SU-DHL-6 (cell line): ENCODE measurements around the gene LYZL1.

ENCODE experiments used
- H2AFZ ChIP-seq: fragments of 200-600 bp; sonication (generic); 2 replicates; pipeline ENCODE4 v1.6.1; 2014; ENCODE audit warnings: low read depth, mild to moderate bottlenecking, moderate library complexity, mixed read lengths, antibody characterized with exemption, low read length; ENCODE audit not compliant: severe bottlenecking
- H3F3A ChIP-seq: fragments of 200-600 bp; shearing (Covaris generic); 2 replicates; pipeline ENCODE4 v1.6.0; 2016; ENCODE audit warnings: antibody characterized with exemption, mild to moderate bottlenecking; ENCODE audit not compliant: insufficient read depth
- H3K27ac ChIP-seq: fragments of 200-600 bp; sonication (generic); 2 replicates; pipeline ENCODE4 v1.5.1; 2016; ENCODE audit warnings: low read depth, mild to moderate bottlenecking, low read length, moderate library complexity, mixed read lengths
- H3K27me3 ChIP-seq: fragments of 200-600 bp; sonication (generic), shearing (Covaris generic); 2 replicates; pipeline ENCODE4 v1.6.0; 2014; ENCODE audit warnings: mild to moderate bottlenecking, low read length
- H3K36me3 ChIP-seq: fragments of 200-600 bp; sonication (generic); 2 replicates; pipeline ENCODE4 v1.6.1; 2014; ENCODE audit warnings: mild to moderate bottlenecking, low read length, mixed read lengths
- H3K4me2 ChIP-seq: fragments of 300-600, 200-600 bp; shearing (Covaris generic), sonication (generic); 2 replicates; pipeline ENCODE4 v1.6.0; 2014; ENCODE audit warnings: low read length, low read depth, mild to moderate bottlenecking; ENCODE audit not compliant: poor library complexity, severe bottlenecking
- H3K4me3 ChIP-seq: fragments of 200-600 bp; sonication (generic); 2 replicates; pipeline ENCODE4 v1.5.1; 2014; ENCODE audit warnings: antibody characterized with exemption, low read length, mild to moderate bottlenecking, mixed read lengths; ENCODE audit not compliant: insufficient read depth, poor library complexity, severe bottlenecking
- H3K79me2 ChIP-seq: fragments of 200-600 bp; sonication (generic); 2 replicates; pipeline ENCODE4 v1.6.1; 2014; ENCODE audit warnings: mild to moderate bottlenecking, low read length, moderate library complexity; ENCODE audit not compliant: insufficient read depth
- H3K9ac ChIP-seq: fragments of 200-600 bp; sonication (generic); 2 replicates; pipeline ENCODE4 v1.7.0; 2014; ENCODE audit warnings: mild to moderate bottlenecking, low read length
- H3K9me2 ChIP-seq: fragments of 200-600 bp; sonication (generic); replicated peaks from 2 replicates; pipeline ENCODE4 v1.6.1; 2014; ENCODE audit warnings: low read length; ENCODE audit not compliant: insufficient read depth
- H3K9me3 ChIP-seq: fragments of 200-600 bp; sonication (generic); 2 replicates; pipeline ENCODE4 v1.6.1; 2014; ENCODE audit warnings: low read length, mixed read lengths; ENCODE audit not compliant: insufficient read depth
- H4K20me1 ChIP-seq: fragments of 200-600 bp; sonication (generic); 2 replicates; pipeline ENCODE4 v1.6.1; 2014; ENCODE audit warnings: low read depth, mild to moderate bottlenecking, antibody characterized with exemption, low read length, moderate library complexity, mixed read lengths
- CTCF ChIP-seq: fragments of 200-600 bp; sonication (generic); IDR thresholded peaks from one replicate; pipeline ENCODE4 v1.5.1; 2017; ENCODE audit warnings: antibody characterized with exemption, mild to moderate bottlenecking, low read length, moderate library complexity; ENCODE audit not compliant: insufficient read depth, poor library complexity, severe bottlenecking
- EZH2phosphoT487 ChIP-seq: fragments of 200-600 bp; sonication (generic), shearing (Covaris generic); conservative IDR thresholded peaks from 2 replicates; pipeline ENCODE4 v1.6.1; 2018; ENCODE audit warnings: mild to moderate bottlenecking, antibody characterized with exemption, low read length, moderate library complexity, mixed read lengths

The LYZL1 gene

GRCh38 chr10:29268011-29268410 lies 20.9 kb upstream of the LYZL1 start:
- Histone ChIP-seq H2AFZ (no peak overlapping the region), H3K36me3 (no peaks in the 10 kb centered on the region), H3K79me2 (no peaks in the 10 kb centered on the region), H3K27me3 (no peaks in the 10 kb centered on the region), H3K4me2 (no peak overlapping the region), H3K9ac (no peak overlapping the region), H3K27ac (no peak overlapping the region), H3K4me3 (no peak overlapping the region), H3K9me3 (no peaks in the 10 kb centered on the region; the same call in 1 of the 2 replicates), H3K9me2 (no peaks in the 10 kb centered on the region; the same call in 1 of the 2 replicates), H4K20me1 (no peaks in the 10 kb centered on the region), H3F3A (no peaks in the 10 kb centered on the region)
- TF ChIP-seq CTCF = no peak
- no peak for TF ChIP-seq EZH2phosphoT487

GRCh38 chr10:29269486-29269885 lies 19.4 kb upstream of the LYZL1 start:
- no peak overlapping the region for H3K27ac ChIP-seq
- TF ChIP-seq CTCF (no peak), EZH2phosphoT487 (no peak)

GRCh38 chr10:29270883-29271282 lies 18.0 kb upstream of the LYZL1 start:
- TF ChIP-seq CTCF (no peak), EZH2phosphoT487 (no peak)
- Histone ChIP-seq H3K9me3 (no peaks in the 10 kb centered on the region; the same call in 1 of the 2 replicates), H3K27ac (no peak overlapping the region), H3K79me2 (no peaks in the 10 kb centered on the region), H3K36me3 (no peaks in the 10 kb centered on the region), H3K9me2 (no peaks in the 10 kb centered on the region; the same call in 1 of the 2 replicates), H4K20me1 (no peaks in the 10 kb centered on the region), H3K4me2 (no peak overlapping the region), H3K9ac (no peak overlapping the region), H3K4me3 (no peak overlapping the region), H3K27me3 (no peaks in the 10 kb centered on the region), H3F3A (no peaks in the 10 kb centered on the region), H2AFZ (no peak overlapping the region)

More at GRCh38 chr10:29269486-29269885, 19.4 kb upstream of the LYZL1 start:
- no peaks in the 10 kb centered on the region for H3F3A ChIP-seq
- H3K9me3 ChIP-seq = no peaks in the 10 kb centered on the region; the same call in 1 of the 2 replicates
- H3K36me3 ChIP-seq = no peaks in the 10 kb centered on the region
- H3K27me3 ChIP-seq = no peaks in the 10 kb centered on the region
- H4K20me1 ChIP-seq = no peaks in the 10 kb centered on the region
- H3K4me2 ChIP-seq = no peak overlapping the region
- H3K79me2 ChIP-seq = no peaks in the 10 kb centered on the region
- H3K9ac ChIP-seq = no peak overlapping the region
- H3K4me3 ChIP-seq = no peak overlapping the region
- no peaks in the 10 kb centered on the region; the same call in 1 of the 2 replicates for H3K9me2 ChIP-seq
- H2AFZ ChIP-seq = no peak overlapping the region
